Breast epithelium (tissue), 4 donors: ENCODE data around the gene GLRA1. TPM values are rescaled to one million over a fixed set of nuclear protein-coding genes. Genes with fewer than 3 reads are reported as not detected.

Source experiments
- DNase-seq, 2 donors: peaks; one replicate each; pipeline ENCODE4 v3.0.0-alpha.2; 2019; ENCODE audit warnings: low spot score in 2 of 2
- H3K27ac ChIP-seq, 2 donors: fragments of 200-600 bp; sonication (generic) in 1 of 2; one replicate each; pipeline ENCODE4 v1.5.1; 2016 to 2019; ENCODE audit warnings: mild to moderate bottlenecking in 1 of 2
- H3K27me3 ChIP-seq, 2 donors: fragments of 200-600 bp; sonication (generic) in 1 of 2; one replicate each; pipeline versions ENCODE4 v1.5.1 to v1.6.0; 2017 to 2019; ENCODE audit warnings: control low read depth in 1 of 2, mild to moderate bottlenecking in 1 of 2
- H3K36me3 ChIP-seq: fragments of 200-600 bp; one replicate; pipeline ENCODE4 v1.5.1; 2019
- H3K4me1 ChIP-seq, 2 donors: fragments of 200-600 bp; sonication (generic); one replicate each; pipeline ENCODE4 v1.5.1; 2016 to 2019; ENCODE audit warnings: control low read depth in 1 of 2
- H3K4me3 ChIP-seq, 3 donors: fragments of 200-600 bp; sonication (generic); 1 replicate in 2 of 3; 2 replicates in 1 of 3; pipeline ENCODE4 v1.5.1; 2016 to 2019; ENCODE audit warnings: mild to moderate bottlenecking in 3 of 3, moderate library complexity in 2 of 3
- H3K9me3 ChIP-seq, 2 donors: fragments of 200-600 bp; sonication (generic) in 1 of 2; one replicate each; pipeline ENCODE4 v1.5.1; 2016 to 2019; ENCODE audit warnings: control low read depth in 1 of 2
- CTCF ChIP-seq, 3 donors: fragments of 450-650 bp; IDR thresholded peaks; one replicate each; pipeline ENCODE4 v1.5.1; 2016 to 2017; ENCODE audit warnings: antibody characterized with exemption in 3 of 3, mild to moderate bottlenecking in 3 of 3, moderate library complexity in 3 of 3
- POLR2A ChIP-seq: fragments of 450-650 bp; IDR thresholded peaks from one replicate; pipeline ENCODE4 v1.6.1; 2016; ENCODE audit warnings: antibody characterized with exemption, mild to moderate bottlenecking, moderate library complexity
- POLR2AphosphoS5 ChIP-seq, 3 donors: sonication (generic); formaldehyde crosslinking; IDR thresholded peaks; one replicate each; pipeline ENCODE4 v1.6.1; 2017; ENCODE audit warnings: antibody characterized with exemption in 3 of 3
- intact Hi-C: fragments of 100-400 bp; cut with DNase I; formaldehyde crosslinking; loops from one replicate; pipeline ENCODE4 v1.15.1; 2023; ENCODE audit warnings: low total_unique reads
- total RNA-seq, 3 donors: library from RNA; depleted of rRNA; stranded (reverse); fragments of >200 nt; gene quantifications; one replicate each; pipeline ENCODE4 v1.1.0, GENCODE V29; 2016

GLRA1 gene
- not detected for total RNA-seq

- no peak within 1 kb of the TSS for H3K4me3 ChIP-seq
- intact Hi-C loops = no loop called here
- no peaks in the 10 kb centered on the region for H3K9me3 ChIP-seq
- DNase-seq = no peak
- H3K36me3 ChIP-seq = no peaks in the 10 kb centered on the region
- H3K27ac ChIP-seq = no peak within 1 kb of the TSS
- TF ChIP-seq POLR2A = no peak
- TF ChIP-seq CTCF (IDR thresholded peaks at IDR 0.05) = no peak
- no peak for TF ChIP-seq POLR2AphosphoS5 (IDR thresholded peaks at IDR 0.05)
- peaks cover 0 to 20% of the 10 kb centered on the region in 2 donors for H3K27me3 ChIP-seq
- no peaks in the 10 kb centered on the region for H3K4me1 ChIP-seq
Observed at GRCh38 chr5:151924564-151925301, at the start of gene GLRA1. Gene GLRA1 (minus strand): TSS chr5:151924851. CDS start chr5:151924549, 302 bp downstream.

GRCh38 chr5:151970885-151971284 is 46.2 kb upstream of the GLRA1 start:
- DNase-seq = no peak
- no peaks in the 10 kb centered on the region for H3K27me3 ChIP-seq
- no peak overlapping the region for H3K27ac ChIP-seq
- no peak overlapping the region for H3K4me3 ChIP-seq
- H3K36me3 ChIP-seq = no peaks in the 10 kb centered on the region
- no peaks in the 10 kb centered on the region for H3K9me3 ChIP-seq
- intact Hi-C loops = no loop called here
- no peaks in the 10 kb centered on the region for H3K4me1 ChIP-seq
- TF ChIP-seq POLR2A (no peak), POLR2AphosphoS5 (IDR thresholded peaks at IDR 0.05) (no peak), CTCF (IDR thresholded peaks at IDR 0.05) (no peak)

- H3K36me3 ChIP-seq = no peaks in the 10 kb centered on the region
- H3K9me3 ChIP-seq = no peaks in the 10 kb centered on the region
- no peak overlapping the region for H3K4me3 ChIP-seq
- no peak overlapping the region for H3K27ac ChIP-seq
- intact Hi-C loops = no loop called here
- no peaks in the 10 kb centered on the region for H3K27me3 ChIP-seq
- no peak for TF ChIP-seq POLR2A
- no peak for TF ChIP-seq POLR2AphosphoS5 (IDR thresholded peaks at IDR 0.05)
- TF ChIP-seq CTCF (IDR thresholded peaks at IDR 0.05) = no peak
- no peak for DNase-seq
- no peaks in the 10 kb centered on the region for H3K4me1 ChIP-seq
Observed at GRCh38 chr5:151967865-151968264, 43.2 kb upstream of the GLRA1 start.

GRCh38 chr5:151966046-151966445 is 41.4 kb upstream of the GLRA1 start:
- intact Hi-C loops = no loop called here
- H3K9me3 ChIP-seq = no peaks in the 10 kb centered on the region
- no peak for TF ChIP-seq POLR2AphosphoS5 (IDR thresholded peaks at IDR 0.05)
- no peak for TF ChIP-seq CTCF (IDR thresholded peaks at IDR 0.05)
- no peak for TF ChIP-seq POLR2A
- no peaks in the 10 kb centered on the region for H3K36me3 ChIP-seq
- H3K27me3 ChIP-seq = no peaks in the 10 kb centered on the region
- no peak overlapping the region for H3K4me3 ChIP-seq
- no peak for DNase-seq
- no peak overlapping the region for H3K27ac ChIP-seq
- no peaks in the 10 kb centered on the region for H3K4me1 ChIP-seq

GRCh38 chr5:151964471-151964870 is 39.8 kb upstream of the GLRA1 start:
- Histone ChIP-seq H3K4me1 (no peaks in the 10 kb centered on the region), H3K4me3 (no peak overlapping the region), H3K36me3 (no peaks in the 10 kb centered on the region), H3K27me3 (no peaks in the 10 kb centered on the region), H3K27ac (no peak overlapping the region), H3K9me3 (no peaks in the 10 kb centered on the region)
- TF ChIP-seq POLR2A (no peak), POLR2AphosphoS5 (IDR thresholded peaks at IDR 0.05) (no peak), CTCF (IDR thresholded peaks at IDR 0.05) (no peak)
- DNase-seq = no peak
- intact Hi-C loops = no loop called here
